Mesothelial cell of epicardium (in vitro differentiated cells): ENCODE results near the gene BPIFB4. TPM values are rescaled to one million over a fixed set of nuclear protein-coding genes. Genes with fewer than 3 reads are reported as not detected.

Source experiments
- DNase-seq, 2 experiments: peaks; one replicate each; pipeline ENCODE4 v3.0.0; 2021; ENCODE audit warnings: low spot score in 2 of 2; ENCODE audit not compliant: unreplicated experiment in 2 of 2
- H3K27ac Mint-ChIP-seq: 2 replicates; pipeline ENCODE4 v1.8.0; 2021; ENCODE audit warnings: mixed read lengths
- H3K27me3 Mint-ChIP-seq: 2 replicates; pipeline ENCODE4 v1.8.0; 2021; ENCODE audit warnings: low read depth, mixed read lengths
- H3K36me3 Mint-ChIP-seq: 2 replicates; pipeline ENCODE4 v1.8.0; 2021; ENCODE audit warnings: mixed read lengths
- H3K4me1 Mint-ChIP-seq: 2 replicates; pipeline ENCODE4 v1.8.0; 2021; ENCODE audit warnings: mixed read lengths
- H3K4me3 Mint-ChIP-seq: 2 replicates; pipeline ENCODE4 v1.8.0; 2021; ENCODE audit warnings: mild to moderate bottlenecking, moderate library complexity, mixed read lengths
- H3K9me3 Mint-ChIP-seq: 2 replicates; pipeline ENCODE4 v1.8.0; 2021; ENCODE audit warnings: mixed read lengths
- CTCF ChIP-seq: fragments of 200-600 bp; sonication (generic); IDR thresholded peaks from one replicate; pipeline ENCODE4 v1.5.0; 2021; ENCODE audit warnings: antibody characterized with exemption; ENCODE audit not compliant: unreplicated experiment
- total RNA-seq: library from RNA; stranded (reverse); gene quantifications from 3 replicates; pipeline ENCODE4 v1.2.1, GENCODE V29; 2021

Gene BPIFB4
- total RNA-seq, 1 donor from 2014 or later: not detected

- H3K9me3 Mint-ChIP-seq: peaks cover under 1% of the 10 kb centered on the region
- no peak overlapping the region for H3K27ac Mint-ChIP-seq
- peaks cover 25% of the 10 kb centered on the region for H3K27me3 Mint-ChIP-seq
- no peaks in the 10 kb centered on the region for H3K36me3 Mint-ChIP-seq
- no peaks in the 10 kb centered on the region for H3K4me1 Mint-ChIP-seq
- TF ChIP-seq CTCF: no peak
- H3K4me3 Mint-ChIP-seq: no peak overlapping the region
- no peak for DNase-seq
These were observed 52.6 kb downstream of the BPIFB4 start for GRCh38 chr20:33131949-33132473.

GRCh38 chr20:33132513-33133372 is 53.3 kb downstream of the BPIFB4 start:
- Mint-ChIP-seq H3K4me1 (no peaks in the 10 kb centered on the region), H3K27me3 (peaks cover 26% of the 10 kb centered on the region), H3K36me3 (no peaks in the 10 kb centered on the region), H3K9me3 (peaks cover 7% of the 10 kb centered on the region), H3K4me3 (no peak overlapping the region), H3K27ac (no peak overlapping the region)
- no peak for DNase-seq
- TF ChIP-seq CTCF: no peak

- Mint-ChIP-seq H3K27ac (no peak overlapping the region), H3K27me3 (peaks cover 23% of the 10 kb centered on the region), H3K4me3 (no peak overlapping the region), H3K36me3 (no peaks in the 10 kb centered on the region), H3K9me3 (peaks cover 7% of the 10 kb centered on the region), H3K4me1 (no peaks in the 10 kb centered on the region)
- no peak for TF ChIP-seq CTCF
- no peak for DNase-seq
These were observed 54.0 kb downstream of the BPIFB4 start for GRCh38 chr20:33133373-33133941.

GRCh38 chr20:33137195-33137594 is 57.8 kb downstream of the BPIFB4 start:
- Mint-ChIP-seq H3K4me3 (no peak overlapping the region), H3K27me3 (peaks cover 17% of the 10 kb centered on the region), H3K4me1 (no peaks in the 10 kb centered on the region), H3K27ac (no peak overlapping the region), H3K36me3 (no peaks in the 10 kb centered on the region), H3K9me3 (peaks cover 11% of the 10 kb centered on the region)
- DNase-seq: no peak
- no peak for TF ChIP-seq CTCF

GRCh38 chr20:33139467-33139866 is 60.0 kb downstream of the BPIFB4 start:
- Mint-ChIP-seq H3K4me1 (no peaks in the 10 kb centered on the region), H3K27me3 (peaks cover 20% of the 10 kb centered on the region), H3K36me3 (no peaks in the 10 kb centered on the region), H3K4me3 (no peak overlapping the region), H3K27ac (no peak overlapping the region), H3K9me3 (peaks cover 25% of the 10 kb centered on the region)
- no peak for DNase-seq
- TF ChIP-seq CTCF: no peak
